K562 (cell line): ENCODE measurements around the gene LCN12. TPM values are rescaled to one million over a fixed set of nuclear protein-coding genes. Genes with fewer than 3 reads are reported as not detected.
A peak's percentile ranks its signal among the peaks of the same experiment; 100 is the strongest.

Source experiments
- ATAC-seq: fragments of 200-7000 bp; cut with Tn5 transposase; 3 replicates; pipeline ENCODE4 v1.9.1; 2020; ENCODE audit warnings: moderate library complexity
- BruUV-seq: library from RNA; stranded (reverse); fragments of 400-500 nt; replicated peaks from 2 replicates; lab custom pipeline; 2021; lab: Mats Ljungman, UMichigan
- CTCF ChIA-PET: fragments of 300-600 bp; formaldehyde crosslinking; extraction: SDS; loops from one replicate; lab custom pipeline; 2021; ENCODE audit warnings: low intra/inter-chr PET ratio; lab: Yijun Ruan, JAX
- POLR2A ChIA-PET: fragments of 300-600, 350-650 bp; sonication (Branson Sonifier 250); formaldehyde crosslinking; extraction: SDS; loops from one replicate; lab custom pipeline; 2021; ENCODE audit warnings: antibody characterized with exemption, inconsistent platforms; lab: Yijun Ruan, JAX
- DNase-seq, 4 experiments: peaks; one replicate each; pipeline versions ENCODE4 v3.0.0 to v3.0.0-alpha.2; 2011 to 2018; ENCODE audit warnings: low spot score in 3 of 4, mixed read lengths in 3 of 4; ENCODE audit errors: extremely low read depth in 1 of 4
- FAIRE-seq: peaks from 2 replicates; lab custom pipeline; 2011; peaks lifted over from hg19 to GRCh38; lab: Jason Lieb, UNC
- H2AFZ ChIP-seq: 2 replicates; pipeline ENCODE4 v1.6.0; 2011; ENCODE audit warnings: low read depth, low read length, control low read depth, inconsistent platforms
- H3K27ac ChIP-seq: fragments of 200-600 bp; 3 replicates; pipeline ENCODE4 v1.8.0; 2011; ENCODE audit warnings: low read depth, mild to moderate bottlenecking, control low read depth, inconsistent platforms, low read length, moderate library complexity, mixed read lengths; ENCODE audit errors: extremely low read depth
- H3K27me3 ChIP-seq, 2 experiments: fragments of 300-600 bp in 1 of 2; 2 replicates in 1 of 2; 3 replicates in 1 of 2; pipeline versions ENCODE4 v1.6.0 to v1.8.0; 2011; ENCODE audit warnings: inconsistent platforms in 2 of 2, low read length in 2 of 2, mild to moderate bottlenecking in 1 of 2, mixed read lengths in 1 of 2, moderate library complexity in 1 of 2; ENCODE audit not compliant: control insufficient read depth in 2 of 2, insufficient read depth in 2 of 2
- H3K36me3 ChIP-seq: fragments of 300-600 bp; 3 replicates; pipeline ENCODE4 v1.8.0; 2011; ENCODE audit warnings: mild to moderate bottlenecking, low read length, inconsistent platforms; ENCODE audit not compliant: control insufficient read depth, insufficient read depth
- H3K4me1 ChIP-seq, 2 experiments: fragments of 200-600 bp in 1 of 2; replicated peaks in 1 of 2; 2 replicates in 1 of 2; 3 replicates in 1 of 2; pipeline versions ENCODE4 v1.5.1 to v1.8.0; 2011; ENCODE audit warnings: inconsistent platforms in 2 of 2, low read length in 2 of 2, mild to moderate bottlenecking in 1 of 2, mixed read lengths in 1 of 2, moderate library complexity in 1 of 2; ENCODE audit not compliant: control insufficient read depth in 2 of 2, insufficient read depth in 2 of 2
- H3K4me2 ChIP-seq: 2 replicates; pipeline ENCODE4 v1.6.1; 2011; ENCODE audit warnings: low read length, control low read depth, inconsistent platforms, mixed read lengths; ENCODE audit not compliant: insufficient read depth
- H3K4me3 ChIP-seq: fragments of 200-600 bp; sonication (generic), shearing (Covaris generic); 2 replicates; pipeline ENCODE4 v1.5.1; 2016; ENCODE audit warnings: control low read depth, inconsistent platforms
- H3K79me2 ChIP-seq: fragments of 200-600 bp; 3 replicates; pipeline ENCODE4 v1.8.0; 2011; ENCODE audit warnings: low read length, inconsistent platforms; ENCODE audit not compliant: control insufficient read depth, insufficient read depth
- H3K9ac ChIP-seq, 2 experiments: 2 replicates each; pipeline versions ENCODE4 v1.6.0 to v1.6.1; 2011; ENCODE audit warnings: low read depth in 2 of 2, low read length in 2 of 2, control low read depth in 1 of 2, inconsistent platforms in 1 of 2, mild to moderate bottlenecking in 1 of 2, mixed read lengths in 1 of 2; ENCODE audit not compliant: insufficient read depth in 1 of 2
- H3K9me1 ChIP-seq: one replicate; pipeline ENCODE4 v1.6.0; 2011; ENCODE audit warnings: inconsistent platforms, mild to moderate bottlenecking, low read length, moderate library complexity; ENCODE audit not compliant: control insufficient read depth, insufficient read depth
- H3K9me3 ChIP-seq: replicated peaks from 2 replicates; pipeline ENCODE4 v1.5.1; 2011; ENCODE audit warnings: low read depth, low read length, inconsistent platforms; ENCODE audit not compliant: control insufficient read depth, insufficient read depth
- H4K20me1 ChIP-seq: replicated peaks from 2 replicates; pipeline ENCODE4 v1.6.1; 2011; ENCODE audit warnings: low read length, inconsistent platforms, mixed read lengths; ENCODE audit not compliant: control insufficient read depth, insufficient read depth
- CBFA2T2 ChIP-seq: fragments of 450-650 bp; conservative IDR thresholded peaks from 2 replicates; pipeline ENCODE4 v1.6.1; 2017; ENCODE audit warnings: mild to moderate bottlenecking
- CXXC5 ChIP-seq: fragments of 250-450 bp; sonication (Bioruptor Pico); IDR thresholded peaks from 2 replicates; pipeline ENCODE4 v1.8.0; 2022; ENCODE audit warnings: inconsistent platforms, mild to moderate bottlenecking, moderate library complexity
- HINFP ChIP-seq: fragments of 450-650 bp; conservative IDR thresholded peaks from 2 replicates; pipeline ENCODE4 v1.6.1; 2016; ENCODE audit warnings: missing genetic modification characterization, low read depth, mild to moderate bottlenecking, control low read depth, missing compliant biosample characterization
- JUN ChIP-seq, 2 experiments: sonication (generic) in 1 of 2; formaldehyde crosslinking in 1 of 2; IDR thresholded peaks; 2 replicates each; pipeline versions ENCODE4 v1.6.1 to v1.8.0; 2012 to 2022; ENCODE audit warnings: borderline replicate concordance in 2 of 2, mild to moderate bottlenecking in 2 of 2, improper control_type of control experiment in 1 of 2, low read depth in 1 of 2, low read length in 1 of 2, missing genetic modification reagents in 1 of 2
- NFIX ChIP-seq: fragments of 250-450 bp; sonication (Bioruptor Pico); IDR thresholded peaks from 2 replicates; pipeline ENCODE4 v1.4.0; 2020; ENCODE audit warnings: low read depth, mild to moderate bottlenecking, moderate library complexity
- NRF1 ChIP-seq, 2 experiments: fragments of 450-650 bp; IDR thresholded peaks in 1 of 2; conservative IDR thresholded peaks in 1 of 2; 2 replicates each; pipeline ENCODE4 v1.6.1; 2014; ENCODE audit warnings: mild to moderate bottlenecking in 2 of 2
- NUFIP1 ChIP-seq: fragments of 450-650 bp; IDR thresholded peaks from 2 replicates; pipeline ENCODE4 v1.6.1; 2018; ENCODE audit not compliant: partially characterized antibody
- SMARCB1 ChIP-seq: IDR thresholded peaks from 2 replicates; pipeline ENCODE4 v1.6.1; 2011; ENCODE audit warnings: improper control_type of control experiment, low read depth; ENCODE audit not compliant: insufficient read length
- TCF7L2 ChIP-seq: fragments of 150-350 bp; IDR thresholded peaks from 2 replicates; pipeline ENCODE4 v1.6.1; 2016; ENCODE audit warnings: low read depth, mild to moderate bottlenecking, low read length, moderate library complexity
- WGBS: fragments of 100-300 bp; shearing (Covaris generic); methylation state at CpG from one replicate; pipeline ENCODE4 v1.1.6; 2016; ENCODE audit warnings: low coverage, mixed read lengths; ENCODE audit not compliant: insufficient coverage; ENCODE audit errors: missing lambda C conversion rate; 5-methylcytosine and 5-hydroxymethylcytosine counted together
- in situ Hi-C: fragments of 300-500 bp; cut with MboI; formaldehyde crosslinking; loops from 4 replicates; pipeline ENCODE4 v1.15.0; 2018; ENCODE audit warnings: inconsistent platforms, mixed read lengths
- intact Hi-C: fragments of 100-400 bp; cut with micrococcal nuclease; formaldehyde crosslinking; loops from 2 replicates; pipeline ENCODE4 v1.14.2; 2022
- polyA plus RNA-seq, 8 experiments: library from polyadenylated mRNA; depleted of rRNA in 4 of 8; stranded (reverse) in 5 of 8; unstranded in 3 of 8; fragments of >200 nt; fragmentation: Nextera tagmentation in 2 of 8; fragmentation: Illumina TruSeq in 1 of 8; extraction: Ambion mirVana in 2 of 8; extraction: Trizol in 1 of 8; gene quantifications; 2 replicates each; pipeline versions ENCODE4 v1.2.1 to v1.2.3, GENCODE V29; 2011 to 2014; ENCODE audit warnings: inconsistent platforms in 1 of 8, missing spikeins in 1 of 8
- total RNA-seq, 7 experiments: library from RNA; depleted of rRNA in 6 of 7; stranded (reverse); fragments of >200 nt in 6 of 7; fragmentation: Illumina TruSeq in 2 of 7; extraction: Trizol in 2 of 7; gene quantifications; 2 replicates each; pipeline versions ENCODE4 v1.2.1 to v1.2.3, GENCODE V29; 2011 to 2021; ENCODE audit warnings: low replicate concordance in 1 of 7

LCN12 gene
- total and polyA plus RNA-seq, 9 of the 15 experiments (the other 6 are each of a cell fraction or from before 2014, with no cell fraction given): 0.05 TPM; not detected in 8

- in situ Hi-C loops: no loop called here
- WGBS: 57% methylated on average over 4 of the region's 4 CpGs
- TF ChIP-seq NFIX (CRISPR knock-in tag) (no peak), HINFP (tag) (no peak), NRF1 (conservative IDR thresholded peaks at IDR 0.05 in 1 of 2, IDR thresholded peaks at IDR 0.05 in 1 of 2) (peak; percentile 43 to 58; a peak in 3 of 4 replicates), CBFA2T2 (no peak), SMARCB1 (no peak), JUN (IDR thresholded peaks at IDR 0.05; ENCODE audit: borderline replicate concordance, low read depth, low read length) (no peak), JUN (CRISPR knock-in tag; IDR thresholded peaks at IDR 0.05; ENCODE audit: borderline replicate concordance) (no peak), TCF7L2 (no peak), NUFIP1 (no peak), CXXC5 (CRISPR knock-in tag) (no peak)
These were observed 45.8 kb upstream of the LCN12 start for GRCh38 chr9:136906266-136906665.

More at GRCh38 chr9:136906266-136906665, 45.8 kb upstream of the LCN12 start:
- peaks cover 85% of the 10 kb centered on the region for H3K36me3 ChIP-seq
- H3K4me2 ChIP-seq: no peak overlapping the region
- ChIA-PET CTCF (no interaction called here), POLR2A (interaction anchor here (0.6 kb wide), 1 partner anchor 55 kb away, joined by 3 read pairs; no protein-coding TSS in a partner anchor)
- no peak for DNase-seq
- ATAC-seq: no peak; the same call in 2 of the 3 replicates
- no peaks in the 10 kb centered on the region for H3K27me3 ChIP-seq
- peak; percentile 23 for FAIRE-seq
- no peak overlapping the region for H3K9ac ChIP-seq
- H4K20me1 ChIP-seq: no peaks in the 10 kb centered on the region
- BruUV-seq: no TSS peak
- no peak overlapping the region for H3K4me3 ChIP-seq
- no peaks in the 10 kb centered on the region for H3K9me3 ChIP-seq
- H3K4me1 ChIP-seq: peaks cover 0 to 17% of the 10 kb centered on the region in 2 experiments; a peak in 1 of 5 replicates
- intact Hi-C loops: no loop called here
- H3K79me2 ChIP-seq: no peaks in the 10 kb centered on the region; the same call in 1 of the 3 replicates
- no peaks in the 10 kb centered on the region for H3K9me1 ChIP-seq
- H3K27ac ChIP-seq: no peak overlapping the region
- no peak overlapping the region for H2AFZ ChIP-seq
